Sigmoid colon (tissue), 4 donors: ENCODE measurements around the gene RSAD1.

Experiments
- EP300 ChIP-seq, 4 donors: sonication (generic); formaldehyde crosslinking; IDR thresholded peaks; one replicate each; pipeline ENCODE4 v1.6.1; 2017; ENCODE audit warnings: antibody characterized with exemption in 4 of 4
- POLR2AphosphoS5 ChIP-seq, 4 donors: sonication (generic); formaldehyde crosslinking; IDR thresholded peaks; one replicate each; pipeline ENCODE4 v1.6.1; 2017; ENCODE audit warnings: antibody characterized with exemption in 4 of 4

GRCh38 chr17:50467114-50467854 lies 11.4 kb upstream of the RSAD1 start:
- no peak for TF ChIP-seq EP300 (IDR thresholded peaks at IDR 0.05)
- TF ChIP-seq POLR2AphosphoS5 (IDR thresholded peaks at IDR 0.05), result no peak
